Fibroblast of lung (primary cell): ENCODE measurements around the gene HAPSTR1. TPM values are rescaled to one million over a fixed set of nuclear protein-coding genes. Genes with fewer than 3 reads are reported as not detected.

Experiments used
- DNase-seq, 2 donors: peaks; one replicate each; pipeline versions ENCODE4 v3.0.0 to v3.0.0-alpha.2; 2010; ENCODE audit warnings: low read depth in 2 of 2
- H2AFZ ChIP-seq: 2 replicates; pipeline ENCODE4 v1.5.1; 2012; ENCODE audit warnings: low read length, control low read depth, inconsistent platforms
- H3K27ac ChIP-seq: 2 replicates; pipeline ENCODE4 v1.5.1; 2011; ENCODE audit warnings: low read length, control low read depth; ENCODE audit not compliant: insufficient read depth
- H3K27me3 ChIP-seq: 2 replicates; pipeline ENCODE4 v1.5.1; 2011; ENCODE audit warnings: mild to moderate bottlenecking, low read length; ENCODE audit not compliant: control insufficient read depth, insufficient read depth
- H3K36me3 ChIP-seq: 2 replicates; pipeline ENCODE4 v1.5.1; 2011; ENCODE audit warnings: low read length; ENCODE audit not compliant: control insufficient read depth, insufficient read depth
- H3K4me1 ChIP-seq: 2 replicates; pipeline ENCODE4 v1.5.1; 2011; ENCODE audit warnings: low read length; ENCODE audit not compliant: control insufficient read depth, insufficient read depth; ENCODE audit errors: extremely low read depth
- H3K4me2 ChIP-seq: 2 replicates; pipeline ENCODE4 v1.5.1; 2011; ENCODE audit warnings: low read length, control low read depth; ENCODE audit not compliant: insufficient read depth; ENCODE audit errors: extremely low read depth
- H3K4me3 ChIP-seq, 4 experiments: fragments of 200-600 bp in 1 of 4; sonication (generic) in 1 of 4; replicated peaks in 1 of 4; 2 replicates each; pipeline ENCODE4 v1.5.1; 2011 to 2016; ENCODE audit warnings: low read length in 4 of 4, low read depth in 3 of 4, mild to moderate bottlenecking in 3 of 4, control low read depth in 2 of 4, inconsistent platforms in 1 of 4, mixed read lengths in 1 of 4; ENCODE audit not compliant: insufficient read depth in 1 of 4; ENCODE audit errors: control extremely low read depth in 1 of 4
- H3K79me2 ChIP-seq: 2 replicates; pipeline ENCODE4 v1.5.1; 2012; ENCODE audit warnings: mild to moderate bottlenecking, low read length, inconsistent platforms; ENCODE audit not compliant: control insufficient read depth, insufficient read depth
- H3K9ac ChIP-seq: 2 replicates; pipeline ENCODE4 v1.5.1; 2011; ENCODE audit warnings: mild to moderate bottlenecking, low read length, control low read depth; ENCODE audit not compliant: insufficient read depth
- H3K9me3 ChIP-seq: 2 replicates; pipeline ENCODE4 v1.5.1; 2012; ENCODE audit warnings: low read depth, low read length; ENCODE audit not compliant: control insufficient read depth, insufficient read depth
- H4K20me1 ChIP-seq: 2 replicates; pipeline ENCODE4 v1.5.1; 2011; ENCODE audit warnings: low read length; ENCODE audit not compliant: control insufficient read depth, insufficient read depth; ENCODE audit errors: extremely low read depth
- CTCF ChIP-seq, 2 donors: IDR thresholded peaks in 1 of 2; conservative IDR thresholded peaks in 1 of 2; 1 replicate in 1 of 2; 2 replicates in 1 of 2; pipeline ENCODE4 v1.5.1; 2011 to 2012; ENCODE audit warnings: low read length in 2 of 2, control low read depth in 1 of 2, inconsistent platforms in 1 of 2, low read depth in 1 of 2, mild to moderate bottlenecking in 1 of 2
- EZH2 ChIP-seq: IDR thresholded peaks from 2 replicates; pipeline ENCODE4 v1.5.1; 2012; ENCODE audit warnings: low read length, control low read depth, mild to moderate bottlenecking; ENCODE audit errors: missing control alignments
- polyA plus RNA-seq, 2 donors: library from polyadenylated mRNA; depleted of rRNA in 1 of 2; stranded (reverse) in 1 of 2; unstranded in 1 of 2; fragments of >200 nt; gene quantifications; 2 replicates each; pipeline ENCODE4 v1.2.1, GENCODE V29; 2011 to 2012; ENCODE audit warnings: missing spikeins in 1 of 2
- total RNA-seq: library from RNA; depleted of rRNA; stranded (reverse); fragments of >200 nt; gene quantifications from 2 replicates; pipeline ENCODE4 v1.2.1, GENCODE V29; 2014

HAPSTR1 gene
- total and polyA plus RNA-seq, 2 donors (not counting 1 experiment from before 2014, with no cell fraction given), result 37.5 to 57.3 TPM

- TF ChIP-seq CTCF (conservative IDR thresholded peaks at IDR 0.05 in 1 of 2, IDR thresholded peaks at IDR 0.05 in 1 of 2; ENCODE audit: low read depth in 1 of 2, low read length in 2 of 2) (no peak), EZH2 (no peak)
Observed at GRCh38 chr16:9061358-9061813, 30.1 kb upstream of the HAPSTR1 start.

GRCh38 chr16:9062301-9062700 is 29.1 kb upstream of the HAPSTR1 start:
- TF ChIP-seq CTCF (conservative IDR thresholded peaks at IDR 0.05 in 1 of 2, IDR thresholded peaks at IDR 0.05 in 1 of 2; ENCODE audit: low read depth in 1 of 2, low read length in 2 of 2), result no peak
- no peak for TF ChIP-seq EZH2
- H3K27me3 ChIP-seq, result no peaks in the 10 kb centered on the region
- H3K9ac ChIP-seq, result no peak overlapping the region
- H3K36me3 ChIP-seq, result no peaks in the 10 kb centered on the region
- H3K79me2 ChIP-seq, result no peaks in the 10 kb centered on the region
- peaks cover 2% of the 10 kb centered on the region for H3K4me1 ChIP-seq
- H3K4me3 ChIP-seq, result no peak overlapping the region
- no peak for DNase-seq
- H3K27ac ChIP-seq, result no peak overlapping the region
- no peaks in the 10 kb centered on the region for H3K9me3 ChIP-seq
- no peak overlapping the region for H3K4me2 ChIP-seq
- no peaks in the 10 kb centered on the region for H4K20me1 ChIP-seq
- no peak overlapping the region for H2AFZ ChIP-seq

More at GRCh38 chr16:9061358-9061813, 30.1 kb upstream of the HAPSTR1 start:
- Histone ChIP-seq H3K9ac (no peak overlapping the region), H4K20me1 (no peaks in the 10 kb centered on the region), H3K27ac (no peak overlapping the region), H3K36me3 (no peaks in the 10 kb centered on the region), H3K79me2 (no peaks in the 10 kb centered on the region), H3K27me3 (no peaks in the 10 kb centered on the region), H3K9me3 (no peaks in the 10 kb centered on the region), H2AFZ (no peak overlapping the region), H3K4me1 (peaks cover 2% of the 10 kb centered on the region), H3K4me3 (no peak overlapping the region), H3K4me2 (no peak overlapping the region)
- peak; percentile 39 to 89 for DNase-seq

GRCh38 chr16:9065077-9065476 is 26.4 kb upstream of the HAPSTR1 start:
- no peak for DNase-seq
- Histone ChIP-seq H3K9ac (no peak overlapping the region), H2AFZ (no peak overlapping the region), H3K27ac (no peak overlapping the region), H3K27me3 (no peaks in the 10 kb centered on the region), H3K4me1 (peaks cover 2% of the 10 kb centered on the region), H3K4me3 (no peak overlapping the region), H3K4me2 (no peak overlapping the region), H3K36me3 (no peaks in the 10 kb centered on the region), H4K20me1 (no peaks in the 10 kb centered on the region), H3K79me2 (no peaks in the 10 kb centered on the region), H3K9me3 (no peaks in the 10 kb centered on the region)
- no peak for TF ChIP-seq CTCF (conservative IDR thresholded peaks at IDR 0.05 in 1 of 2, IDR thresholded peaks at IDR 0.05 in 1 of 2; ENCODE audit: low read depth in 1 of 2, low read length in 2 of 2)
- no peak for TF ChIP-seq EZH2
